ENCODE measurements around the gene ZBTB8OS.

Gene ZBTB8OS

DNA sequence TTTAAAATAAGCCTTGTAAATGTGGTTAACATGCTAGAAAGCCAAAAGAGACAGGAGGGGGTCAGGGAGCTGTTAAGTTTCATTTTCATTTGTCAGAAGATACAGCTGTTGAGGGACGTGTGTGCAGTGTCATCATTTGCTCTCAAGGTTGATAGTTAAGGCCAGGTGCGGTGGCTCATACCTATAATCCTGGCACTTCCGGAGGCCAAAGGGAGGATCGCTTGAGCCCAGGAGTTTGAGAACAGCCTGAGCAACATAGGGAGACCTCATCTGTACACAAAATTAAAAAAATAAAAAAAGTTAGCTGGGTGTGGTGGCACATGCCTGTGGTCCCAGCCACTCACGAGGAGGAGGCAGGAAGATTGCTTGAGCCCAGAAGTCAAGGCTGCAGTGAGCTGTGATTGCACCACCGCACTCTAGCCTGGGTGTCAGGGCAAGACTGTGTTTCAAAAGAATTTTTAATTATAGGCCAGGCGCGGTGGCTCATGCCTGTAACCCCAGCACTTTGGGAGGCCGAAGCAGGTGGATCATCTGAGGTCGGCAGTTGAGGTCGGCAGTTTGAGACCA lies 22.7 kb downstream of the ZBTB8OS start:
- Histone ChIP-seq H3K9me3 (ENCODE audit: insufficient read depth, low read length) (no peaks in the 10 kb centered on the region), H3K4me2 (ENCODE audit: low read length) (no peak overlapping the region), H2AFZ (ENCODE audit: low read depth, low read length) (no peak overlapping the region), H3K36me3 (replicated peaks; ENCODE audit: low read depth, low read length) (peaks cover 10% of the 10 kb centered on the region), H3K4me1 (ENCODE audit: low read length) (peaks cover 18% of the 10 kb centered on the region), H3K27ac (ENCODE audit: low read length) (no peak overlapping the region), H3K27me3 (ENCODE audit: low read depth, low read length) (no peaks in the 10 kb centered on the region), H3K4me3 (ENCODE audit: low read length) (no peak overlapping the region), H3K9ac (ENCODE audit: low read length) (no peak overlapping the region), H3K79me2 (ENCODE audit: low read length) (no peaks in the 10 kb centered on the region), H4K20me1 (ENCODE audit: insufficient read depth, low read length) (no peaks in the 10 kb centered on the region)
- TF ChIP-seq, protein P1, sequence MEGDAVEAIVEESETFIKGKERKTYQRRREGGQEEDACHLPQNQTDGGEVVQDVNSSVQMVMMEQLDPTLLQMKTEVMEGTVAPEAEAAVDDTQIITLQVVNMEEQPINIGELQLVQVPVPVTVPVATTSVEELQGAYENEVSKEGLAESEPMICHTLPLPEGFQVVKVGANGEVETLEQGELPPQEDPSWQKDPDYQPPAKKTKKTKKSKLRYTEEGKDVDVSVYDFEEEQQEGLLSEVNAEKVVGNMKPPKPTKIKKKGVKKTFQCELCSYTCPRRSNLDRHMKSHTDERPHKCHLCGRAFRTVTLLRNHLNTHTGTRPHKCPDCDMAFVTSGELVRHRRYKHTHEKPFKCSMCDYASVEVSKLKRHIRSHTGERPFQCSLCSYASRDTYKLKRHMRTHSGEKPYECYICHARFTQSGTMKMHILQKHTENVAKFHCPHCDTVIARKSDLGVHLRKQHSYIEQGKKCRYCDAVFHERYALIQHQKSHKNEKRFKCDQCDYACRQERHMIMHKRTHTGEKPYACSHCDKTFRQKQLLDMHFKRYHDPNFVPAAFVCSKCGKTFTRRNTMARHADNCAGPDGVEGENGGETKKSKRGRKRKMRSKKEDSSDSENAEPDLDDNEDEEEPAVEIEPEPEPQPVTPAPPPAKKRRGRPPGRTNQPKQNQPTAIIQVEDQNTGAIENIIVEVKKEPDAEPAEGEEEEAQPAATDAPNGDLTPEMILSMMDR (IDR thresholded peaks at IDR 0.05; ENCODE audit: low read depth, low read length), result no peak
- TF ChIP-seq EZH2phosphoT487 (IDR thresholded peaks at IDR 0.05; ENCODE audit: low read depth), result no peak

DNA sequence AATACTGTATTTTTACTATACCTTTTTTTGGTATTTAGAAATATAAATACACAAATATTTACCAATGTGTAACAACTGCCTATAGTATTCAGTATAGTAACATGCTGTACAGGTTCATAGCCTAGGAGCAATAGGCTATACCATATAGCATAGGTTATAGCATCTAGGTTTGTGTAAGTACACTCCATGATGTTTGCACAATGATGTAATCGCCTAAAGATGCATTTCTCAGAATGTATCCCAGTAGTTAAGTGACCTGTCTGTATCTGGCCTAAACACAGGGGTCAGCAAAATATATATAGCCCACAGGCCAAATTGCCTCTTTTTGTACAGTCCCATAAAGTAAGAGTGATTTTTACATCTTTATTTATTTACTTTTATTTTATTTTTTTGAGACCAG lies 24.2 kb downstream of the ZBTB8OS start:
- no peaks in the 10 kb centered on the region for H4K20me1 ChIP-seq (ENCODE audit: insufficient read depth, low read length)
- H3K4me1 ChIP-seq (ENCODE audit: low read length), result peaks cover 19% of the 10 kb centered on the region
- no peak for TF ChIP-seq EZH2phosphoT487 (IDR thresholded peaks at IDR 0.05; ENCODE audit: low read depth)
- TF ChIP-seq, protein P1 (IDR thresholded peaks at IDR 0.05; ENCODE audit: low read depth, low read length), result no peak
- H3K4me3 ChIP-seq (ENCODE audit: low read length), result no peak overlapping the region
- no peaks in the 10 kb centered on the region for H3K79me2 ChIP-seq (ENCODE audit: low read length)
- H3K9me3 ChIP-seq (ENCODE audit: insufficient read depth, low read length), result no peaks in the 10 kb centered on the region
- H3K36me3 ChIP-seq (replicated peaks; ENCODE audit: low read depth, low read length), result peaks cover 10% of the 10 kb centered on the region
- H2AFZ ChIP-seq (ENCODE audit: low read depth, low read length), result no peak overlapping the region
- no peak overlapping the region for H3K4me2 ChIP-seq (ENCODE audit: low read length)
- no peaks in the 10 kb centered on the region for H3K27me3 ChIP-seq (ENCODE audit: low read depth, low read length)
- H3K9ac ChIP-seq (ENCODE audit: low read length), result no peak overlapping the region
- no peak overlapping the region for H3K27ac ChIP-seq (ENCODE audit: low read length)

DNA sequence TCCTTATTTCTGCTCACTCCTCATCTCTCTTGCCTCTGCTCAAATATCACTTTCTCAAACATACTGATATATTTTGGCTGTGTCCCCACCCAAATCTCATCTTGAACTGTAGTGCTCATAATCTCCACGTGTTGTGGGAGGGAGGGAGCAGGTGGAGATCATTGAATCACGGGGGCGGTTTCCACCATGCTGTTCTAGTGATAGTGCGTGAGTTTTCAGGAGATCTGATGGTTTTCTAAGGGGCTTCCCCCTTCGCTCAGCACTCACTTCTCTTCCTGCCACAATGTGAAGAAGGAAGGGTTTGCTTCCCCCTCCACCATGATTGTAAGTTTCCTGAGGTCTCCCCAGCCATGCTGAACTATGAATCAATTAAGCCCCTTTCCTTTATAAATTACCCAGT lies 26.6 kb downstream of the ZBTB8OS start:
- H3K4me3 ChIP-seq (ENCODE audit: low read length), result peak overlapping the region; percentile 21; the same call in 1 of the 2 replicates
- no peaks in the 10 kb centered on the region for H3K79me2 ChIP-seq (ENCODE audit: low read length)
- peaks cover 38% of the 10 kb centered on the region for H3K4me1 ChIP-seq (ENCODE audit: low read length)
- H4K20me1 ChIP-seq (ENCODE audit: insufficient read depth, low read length), result no peaks in the 10 kb centered on the region
- no peaks in the 10 kb centered on the region for H3K9me3 ChIP-seq (ENCODE audit: insufficient read depth, low read length)
- H3K9ac ChIP-seq (ENCODE audit: low read length), result no peak overlapping the region
- peak overlapping the region; percentile 46 for H3K4me2 ChIP-seq (ENCODE audit: low read length)
- peak overlapping the region; percentile 49 for H3K27ac ChIP-seq (ENCODE audit: low read length)
- H3K27me3 ChIP-seq (ENCODE audit: low read depth, low read length), result no peaks in the 10 kb centered on the region
- TF ChIP-seq, protein P1 (IDR thresholded peaks at IDR 0.05; ENCODE audit: low read depth, low read length), result no peak
- TF ChIP-seq EZH2phosphoT487 (IDR thresholded peaks at IDR 0.05; ENCODE audit: low read depth), result no peak
- H2AFZ ChIP-seq (ENCODE audit: low read depth, low read length), result no peak overlapping the region
- H3K36me3 ChIP-seq (replicated peaks; ENCODE audit: low read depth, low read length), result peaks cover 13% of the 10 kb centered on the region

GRCh38 chr1:32622806-32623681 lies 27.3 kb downstream of the ZBTB8OS start:
- TF ChIP-seq, protein P1 (IDR thresholded peaks at IDR 0.05; ENCODE audit: low read depth, low read length), result no peak
- TF ChIP-seq EZH2phosphoT487 (IDR thresholded peaks at IDR 0.05; ENCODE audit: low read depth), result no peak
- Histone ChIP-seq H3K4me2 (ENCODE audit: low read length) (peak overlapping the region; percentile 46), H3K9ac (ENCODE audit: low read length) (no peak overlapping the region), H2AFZ (ENCODE audit: low read depth, low read length) (no peak overlapping the region), H3K79me2 (ENCODE audit: low read length) (no peaks in the 10 kb centered on the region), H3K4me3 (ENCODE audit: low read length) (peak overlapping the region; percentile 21; the same call in 1 of the 2 replicates), H3K36me3 (replicated peaks; ENCODE audit: low read depth, low read length) (peaks cover 15% of the 10 kb centered on the region), H3K4me1 (ENCODE audit: low read length) (peaks cover 39% of the 10 kb centered on the region), H3K27ac (ENCODE audit: low read length) (peak overlapping the region; percentile 49), H3K9me3 (ENCODE audit: insufficient read depth, low read length) (no peaks in the 10 kb centered on the region), H4K20me1 (ENCODE audit: insufficient read depth, low read length) (no peaks in the 10 kb centered on the region), H3K27me3 (ENCODE audit: low read depth, low read length) (no peaks in the 10 kb centered on the region)

Measured in OCI-LY3 (cell line).